Muscle layer of duodenum (tissue), 2 donors: ENCODE results near the gene PLXNC1.

Experiments used
- H3K27ac ChIP-seq: one replicate; pipeline ENCODE4 v1.7.0; 2013; ENCODE audit warnings: mild to moderate bottlenecking, low read length
- H3K27me3 ChIP-seq: one replicate; pipeline ENCODE4 v1.7.0; 2013; ENCODE audit warnings: low read depth, mild to moderate bottlenecking, control low read depth, low read length
- H3K36me3 ChIP-seq, 2 donors: one replicate each; pipeline ENCODE4 v1.7.0; 2013; ENCODE audit warnings: low read length in 2 of 2, control low read depth in 1 of 2, mild to moderate bottlenecking in 1 of 2; ENCODE audit not compliant: insufficient read depth in 2 of 2, control insufficient read depth in 1 of 2
- H3K4me1 ChIP-seq, 2 donors: one replicate each; pipeline ENCODE4 v1.7.0; 2013; ENCODE audit warnings: low read length in 2 of 2, mild to moderate bottlenecking in 2 of 2, control low read depth in 1 of 2, moderate library complexity in 1 of 2; ENCODE audit not compliant: insufficient read depth in 2 of 2, control insufficient read depth in 1 of 2
- H3K4me3 ChIP-seq, 2 donors: one replicate each; pipeline ENCODE4 v1.7.0; 2013; ENCODE audit warnings: low read length in 2 of 2, low read depth in 1 of 2, mild to moderate bottlenecking in 1 of 2
- H3K9me3 ChIP-seq, 2 donors: one replicate each; pipeline ENCODE4 v1.7.0; 2013; ENCODE audit warnings: low read length in 2 of 2, control low read depth in 1 of 2, mild to moderate bottlenecking in 1 of 2; ENCODE audit not compliant: control insufficient read depth in 1 of 2
- donor health status: healthy.

The PLXNC1 gene

GRCh38 chr12:94112121-94112520 lies 36.3 kb upstream of the PLXNC1 start:
- Histone ChIP-seq H3K4me3 (no peak overlapping the region), H3K27me3 (no peaks in the 10 kb centered on the region), H3K27ac (no peak overlapping the region), H3K9me3 (no peaks in the 10 kb centered on the region), H3K4me1 (no peaks in the 10 kb centered on the region), H3K36me3 (no peaks in the 10 kb centered on the region)

GRCh38 chr12:94114166-94114565 lies 34.2 kb upstream of the PLXNC1 start:
- Histone ChIP-seq H3K36me3 (no peaks in the 10 kb centered on the region), H3K9me3 (no peaks in the 10 kb centered on the region), H3K27me3 (no peaks in the 10 kb centered on the region), H3K4me3 (no peak overlapping the region), H3K27ac (no peak overlapping the region), H3K4me1 (no peaks in the 10 kb centered on the region)

DNA sequence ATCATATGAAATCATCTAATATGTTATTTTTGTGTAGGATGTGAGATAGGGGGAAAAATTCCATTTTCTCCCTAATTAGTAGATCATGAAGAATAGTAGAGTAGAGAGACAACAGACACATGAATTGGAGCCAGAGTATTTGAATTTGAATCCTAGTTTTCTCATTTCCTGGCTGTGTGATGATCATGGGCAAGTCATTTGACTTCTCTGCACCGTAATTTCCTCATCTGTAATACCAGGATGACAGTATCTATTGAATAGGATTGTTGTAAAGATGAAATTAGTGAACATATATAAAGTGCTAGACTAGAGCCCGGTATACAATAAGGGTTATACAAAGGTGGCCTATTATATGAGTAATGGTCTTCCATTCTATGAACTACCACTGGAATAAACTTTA lies 32.2 kb upstream of the PLXNC1 start:
- no peaks in the 10 kb centered on the region for H3K36me3 ChIP-seq
- no peaks in the 10 kb centered on the region for H3K4me1 ChIP-seq
- no peak overlapping the region for H3K4me3 ChIP-seq
- no peak overlapping the region for H3K27ac ChIP-seq
- H3K27me3 ChIP-seq, result no peaks in the 10 kb centered on the region
- H3K9me3 ChIP-seq, result no peaks in the 10 kb centered on the region

GRCh38 chr12:94121886-94122285 lies 26.5 kb upstream of the PLXNC1 start:
- Histone ChIP-seq H3K36me3 (no peaks in the 10 kb centered on the region), H3K4me3 (no peak overlapping the region), H3K4me1 (no peaks in the 10 kb centered on the region), H3K27me3 (no peaks in the 10 kb centered on the region), H3K9me3 (no peaks in the 10 kb centered on the region), H3K27ac (no peak overlapping the region)

DNA sequence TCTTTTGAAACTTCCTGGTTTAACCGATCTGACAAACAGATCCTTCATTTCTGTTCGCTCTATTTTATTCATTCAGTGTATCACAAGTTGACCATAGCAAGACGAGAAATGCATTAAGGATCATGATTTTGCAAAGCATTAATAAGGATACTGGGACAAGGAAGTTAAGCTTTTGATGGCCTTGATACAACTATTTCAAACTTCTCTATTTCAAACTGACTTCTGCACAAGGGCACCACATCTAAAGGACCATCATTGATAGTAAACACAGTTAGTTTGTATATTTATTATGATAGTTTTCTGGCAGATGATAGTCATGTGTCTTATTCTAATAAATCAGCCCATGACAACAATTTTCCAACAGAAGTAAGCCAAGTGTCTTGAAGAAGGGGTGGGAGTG lies 25.8 kb upstream of the PLXNC1 start:
- H3K27ac ChIP-seq, result no peak overlapping the region
- H3K36me3 ChIP-seq, result no peaks in the 10 kb centered on the region
- H3K27me3 ChIP-seq, result no peaks in the 10 kb centered on the region
- H3K4me1 ChIP-seq, result no peaks in the 10 kb centered on the region
- no peak overlapping the region for H3K4me3 ChIP-seq
- no peaks in the 10 kb centered on the region for H3K9me3 ChIP-seq

GRCh38 chr12:94123127-94123526 lies 25.2 kb upstream of the PLXNC1 start:
- Histone ChIP-seq H3K27me3 (no peaks in the 10 kb centered on the region), H3K4me3 (no peak overlapping the region), H3K4me1 (no peaks in the 10 kb centered on the region), H3K27ac (no peak overlapping the region), H3K9me3 (no peaks in the 10 kb centered on the region), H3K36me3 (no peaks in the 10 kb centered on the region)

GRCh38 chr12:94126067-94126466 lies 22.3 kb upstream of the PLXNC1 start:
- H3K36me3 ChIP-seq, result no peaks in the 10 kb centered on the region
- H3K27ac ChIP-seq, result no peak overlapping the region
- H3K4me3 ChIP-seq, result no peak overlapping the region
- H3K9me3 ChIP-seq, result no peaks in the 10 kb centered on the region
- no peaks in the 10 kb centered on the region for H3K4me1 ChIP-seq
- H3K27me3 ChIP-seq, result no peaks in the 10 kb centered on the region

GRCh38 chr12:94127239-94128131 lies 20.9 kb upstream of the PLXNC1 start:
- no peak overlapping the region for H3K27ac ChIP-seq
- H3K9me3 ChIP-seq, result no peaks in the 10 kb centered on the region
- no peaks in the 10 kb centered on the region for H3K36me3 ChIP-seq
- no peaks in the 10 kb centered on the region for H3K27me3 ChIP-seq
- no peaks in the 10 kb centered on the region for H3K4me1 ChIP-seq
- H3K4me3 ChIP-seq, result no peak overlapping the region

- Histone ChIP-seq H3K36me3 (no peaks in the 10 kb centered on the region), H3K27me3 (no peaks in the 10 kb centered on the region), H3K27ac (no peak overlapping the region), H3K4me3 (no peak overlapping the region), H3K4me1 (no peaks in the 10 kb centered on the region), H3K9me3 (no peaks in the 10 kb centered on the region)
Observed at GRCh38 chr12:94128280-94128679, 20.1 kb upstream of the PLXNC1 start.

DNA sequence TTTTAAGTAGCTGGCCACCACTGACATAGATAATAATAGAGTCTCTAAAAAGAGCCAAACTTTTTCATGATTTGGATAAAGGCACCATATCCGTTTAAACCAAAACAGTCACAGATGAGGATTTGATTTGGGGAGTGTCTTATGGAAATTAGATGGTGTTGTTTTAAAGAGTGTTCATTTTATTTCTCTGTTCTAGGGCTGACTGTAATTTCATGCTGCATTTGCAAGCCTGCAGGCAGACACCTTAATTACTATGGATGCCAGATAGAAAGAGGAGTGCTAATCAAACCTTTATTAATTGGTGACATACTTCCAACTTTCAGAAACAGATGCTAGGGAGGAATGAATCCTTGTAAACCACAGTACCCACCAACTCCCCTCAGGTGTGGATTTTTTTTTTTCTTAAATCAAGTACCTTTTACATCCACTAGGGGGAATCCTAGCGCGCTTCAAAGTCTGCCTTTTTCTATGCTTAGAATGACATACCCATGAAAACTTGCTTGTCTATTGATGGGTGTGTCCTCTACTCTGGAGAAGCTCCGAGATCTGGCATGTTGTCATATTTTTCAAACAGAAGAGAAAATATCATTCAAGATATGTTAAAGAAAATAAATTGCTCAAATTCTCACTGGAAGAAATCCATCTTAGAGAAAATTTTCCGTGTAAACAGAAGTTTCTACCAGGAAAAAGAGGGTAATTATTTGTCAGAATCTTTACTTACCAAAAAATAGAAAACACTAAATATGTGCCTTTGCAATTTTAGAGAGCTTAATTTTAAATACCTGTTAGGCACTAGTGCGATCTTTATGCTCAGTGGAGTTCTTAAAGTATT lies 14.2 kb upstream of the PLXNC1 start:
- Histone ChIP-seq H3K27ac (no peak overlapping the region), H3K4me1 (no peaks in the 10 kb centered on the region), H3K4me3 (no peak overlapping the region), H3K27me3 (no peaks in the 10 kb centered on the region), H3K9me3 (no peaks in the 10 kb centered on the region), H3K36me3 (no peaks in the 10 kb centered on the region)

- Histone ChIP-seq H3K4me1 (no peaks in the 10 kb centered on the region), H3K9me3 (no peaks in the 10 kb centered on the region), H3K27me3 (no peaks in the 10 kb centered on the region), H3K27ac (no peak overlapping the region), H3K4me3 (no peak overlapping the region), H3K36me3 (no peaks in the 10 kb centered on the region)
Observed at GRCh38 chr12:94135896-94136295, 12.5 kb upstream of the PLXNC1 start.
